Measurements from ENCODE around the gene FLNB. TPM values are rescaled to one million over a fixed set of nuclear protein-coding genes. Genes with fewer than 3 reads are reported as not detected.

The FLNB gene
- total RNA-seq, 1 donor from 2014 or later, result 75.4 TPM

- DNase-seq, result no peak
- H3K27ac Mint-ChIP-seq (ENCODE audit: unreplicated experiment), result no peak overlapping the region
- H3K4me3 Mint-ChIP-seq (ENCODE audit: unreplicated experiment), result no peak overlapping the region
- peaks cover 3% of the 10 kb centered on the region for H3K9me3 Mint-ChIP-seq (ENCODE audit: unreplicated experiment)
- TF ChIP-seq, protein P1, sequence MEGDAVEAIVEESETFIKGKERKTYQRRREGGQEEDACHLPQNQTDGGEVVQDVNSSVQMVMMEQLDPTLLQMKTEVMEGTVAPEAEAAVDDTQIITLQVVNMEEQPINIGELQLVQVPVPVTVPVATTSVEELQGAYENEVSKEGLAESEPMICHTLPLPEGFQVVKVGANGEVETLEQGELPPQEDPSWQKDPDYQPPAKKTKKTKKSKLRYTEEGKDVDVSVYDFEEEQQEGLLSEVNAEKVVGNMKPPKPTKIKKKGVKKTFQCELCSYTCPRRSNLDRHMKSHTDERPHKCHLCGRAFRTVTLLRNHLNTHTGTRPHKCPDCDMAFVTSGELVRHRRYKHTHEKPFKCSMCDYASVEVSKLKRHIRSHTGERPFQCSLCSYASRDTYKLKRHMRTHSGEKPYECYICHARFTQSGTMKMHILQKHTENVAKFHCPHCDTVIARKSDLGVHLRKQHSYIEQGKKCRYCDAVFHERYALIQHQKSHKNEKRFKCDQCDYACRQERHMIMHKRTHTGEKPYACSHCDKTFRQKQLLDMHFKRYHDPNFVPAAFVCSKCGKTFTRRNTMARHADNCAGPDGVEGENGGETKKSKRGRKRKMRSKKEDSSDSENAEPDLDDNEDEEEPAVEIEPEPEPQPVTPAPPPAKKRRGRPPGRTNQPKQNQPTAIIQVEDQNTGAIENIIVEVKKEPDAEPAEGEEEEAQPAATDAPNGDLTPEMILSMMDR (IDR thresholded peaks at IDR 0.05; ENCODE audit: partially characterized antibody, unreplicated experiment), result no peak
- no peaks in the 10 kb centered on the region for H3K27me3 Mint-ChIP-seq (ENCODE audit: unreplicated experiment)
- H3K36me3 Mint-ChIP-seq (ENCODE audit: unreplicated experiment), result no peaks in the 10 kb centered on the region
- H3K4me1 Mint-ChIP-seq (ENCODE audit: low read depth, unreplicated experiment), result peaks cover 12% of the 10 kb centered on the region
These were observed 10.9 kb downstream of the FLNB start for GRCh38 chr3:58018892-58019742.

GRCh38 chr3:58020783-58021071 is 12.5 kb downstream of the FLNB start:
- H3K36me3 Mint-ChIP-seq (ENCODE audit: unreplicated experiment), result no peaks in the 10 kb centered on the region
- H3K27me3 Mint-ChIP-seq (ENCODE audit: unreplicated experiment), result peaks cover 2% of the 10 kb centered on the region
- no peak overlapping the region for H3K27ac Mint-ChIP-seq (ENCODE audit: unreplicated experiment)
- peaks cover 10% of the 10 kb centered on the region for H3K4me1 Mint-ChIP-seq (ENCODE audit: low read depth, unreplicated experiment)
- peaks cover 3% of the 10 kb centered on the region for H3K9me3 Mint-ChIP-seq (ENCODE audit: unreplicated experiment)
- H3K4me3 Mint-ChIP-seq (ENCODE audit: unreplicated experiment), result no peak overlapping the region
- TF ChIP-seq, protein P1 (IDR thresholded peaks at IDR 0.05; ENCODE audit: partially characterized antibody, unreplicated experiment), result no peak
- no peak for DNase-seq

DNA sequence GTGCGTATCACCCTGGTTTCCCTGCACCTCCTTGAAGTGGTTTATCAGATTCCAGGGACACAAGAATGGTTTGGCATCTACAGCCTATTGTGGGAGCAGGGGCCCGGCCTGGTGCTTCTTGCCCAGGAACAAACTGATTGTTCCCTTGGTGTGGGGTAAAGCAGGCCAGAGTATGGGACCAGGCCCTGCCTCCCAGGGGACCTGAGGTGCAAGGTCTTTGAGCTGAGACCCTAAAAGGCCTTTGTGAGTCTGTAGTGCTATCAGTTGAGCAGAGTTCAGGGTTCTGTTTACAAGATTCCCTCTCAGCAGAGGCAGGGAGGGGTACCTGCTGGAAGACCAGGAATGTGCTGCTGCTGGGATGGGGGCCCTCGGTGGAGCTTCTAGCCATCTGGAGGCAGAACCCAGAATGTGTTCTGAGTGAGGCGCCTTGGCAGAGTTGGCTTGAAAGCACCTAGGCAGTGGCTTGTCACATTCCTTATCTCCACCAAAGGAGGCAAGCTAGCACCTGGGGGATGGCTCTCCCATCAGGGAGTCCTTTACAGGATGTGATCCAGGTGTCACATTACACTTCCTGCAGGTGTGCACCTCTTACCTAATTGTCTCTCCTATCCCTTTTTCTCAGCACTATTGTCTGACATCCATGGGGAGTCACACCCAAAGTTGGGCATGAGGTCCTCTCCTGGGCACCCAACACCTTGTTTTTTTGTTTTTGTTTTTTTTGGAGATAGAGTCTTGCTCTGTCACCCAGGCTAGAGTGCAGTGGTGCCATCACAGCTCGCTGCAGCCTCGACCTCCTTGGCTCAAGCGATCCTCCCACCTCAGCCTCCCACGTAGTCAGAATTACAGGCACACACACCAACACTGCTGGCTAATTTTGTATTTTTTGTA is 13.1 kb downstream of the FLNB start:
- Mint-ChIP-seq H3K9me3 (ENCODE audit: unreplicated experiment) (peaks cover 3% of the 10 kb centered on the region), H3K4me3 (ENCODE audit: unreplicated experiment) (no peak overlapping the region), H3K36me3 (ENCODE audit: unreplicated experiment) (no peaks in the 10 kb centered on the region), H3K27me3 (ENCODE audit: unreplicated experiment) (peaks cover 5% of the 10 kb centered on the region), H3K4me1 (ENCODE audit: low read depth, unreplicated experiment) (peaks cover 14% of the 10 kb centered on the region), H3K27ac (ENCODE audit: unreplicated experiment) (no peak overlapping the region)
- TF ChIP-seq, protein P1 (IDR thresholded peaks at IDR 0.05; ENCODE audit: partially characterized antibody, unreplicated experiment), result no peak
- DNase-seq, result no peak

- peaks cover 19% of the 10 kb centered on the region for H3K4me1 Mint-ChIP-seq (ENCODE audit: low read depth, unreplicated experiment)
- H3K27me3 Mint-ChIP-seq (ENCODE audit: unreplicated experiment), result peaks cover 8% of the 10 kb centered on the region
- H3K9me3 Mint-ChIP-seq (ENCODE audit: unreplicated experiment), result peaks cover under 1% of the 10 kb centered on the region
- no peak overlapping the region for H3K4me3 Mint-ChIP-seq (ENCODE audit: unreplicated experiment)
- TF ChIP-seq, protein P1 (IDR thresholded peaks at IDR 0.05; ENCODE audit: partially characterized antibody, unreplicated experiment), result no peak
- DNase-seq, result no peak
- H3K36me3 Mint-ChIP-seq (ENCODE audit: unreplicated experiment), result no peaks in the 10 kb centered on the region
- no peak overlapping the region for H3K27ac Mint-ChIP-seq (ENCODE audit: unreplicated experiment)
These were observed 13.7 kb downstream of the FLNB start for GRCh38 chr3:58021962-58022361.
